OCI-LY7 (cell line): ENCODE measurements around the gene SCN10A. TPM values are rescaled to one million over a fixed set of nuclear protein-coding genes. Genes with fewer than 3 reads are reported as not detected.

Experiments
- BruUV-seq: library from RNA; stranded (reverse); fragments of 400-500 nt; replicated peaks from 2 replicates; lab custom pipeline; 2021; lab: Mats Ljungman, UMichigan
- CTCF ChIA-PET: fragments of 300-600 bp; sonication (Branson Sonifier 250); formaldehyde crosslinking; loops from one replicate; lab custom pipeline; 2022; ENCODE audit warnings: antibody characterized with exemption; ENCODE audit not compliant: unreplicated experiment; lab: Charles Lee
- POLR2A ChIA-PET: fragments of 300-600 bp; sonication (Branson Sonifier 250); formaldehyde crosslinking; loops from one replicate; lab custom pipeline; 2022; ENCODE audit warnings: antibody characterized with exemption; lab: Charles Lee
- DNase-seq: peaks from one replicate; pipeline ENCODE4 v3.0.0-alpha.2; 2015; ENCODE audit warnings: low spot score
- H2AFZ ChIP-seq: fragments of 200-600 bp; sonication (generic), shearing (Covaris generic); 2 replicates; pipeline ENCODE4 v1.6.1; 2014; ENCODE audit warnings: mild to moderate bottlenecking, antibody characterized with exemption, low read length, moderate library complexity
- H3K27ac ChIP-seq: fragments of 200-600 bp; sonication (generic); 2 replicates; pipeline ENCODE4 v1.5.1; 2014; ENCODE audit warnings: mixed run types, low read depth, mild to moderate bottlenecking, moderate library complexity, low read length, inconsistent platforms; ENCODE audit not compliant: poor library complexity, severe bottlenecking
- H3K36me3 ChIP-seq: fragments of 200-600 bp; sonication (generic); 2 replicates; pipeline ENCODE4 v1.6.1; 2014; ENCODE audit warnings: mild to moderate bottlenecking, antibody characterized with exemption, low read length, moderate library complexity, mixed read lengths; ENCODE audit not compliant: insufficient read depth
- H3K4me1 ChIP-seq: fragments of 200-600 bp; sonication (generic); 2 replicates; pipeline ENCODE4 v1.5.1; 2014; ENCODE audit warnings: mild to moderate bottlenecking, low read length; ENCODE audit not compliant: insufficient read depth, poor library complexity, severe bottlenecking
- H3K4me2 ChIP-seq: fragments of 200-600 bp; sonication (generic); 2 replicates; pipeline ENCODE4 v1.6.1; 2014; ENCODE audit warnings: mild to moderate bottlenecking, low read length
- H3K4me3 ChIP-seq: fragments of 200-600 bp; sonication (generic); 2 replicates; pipeline ENCODE4 v1.5.1; 2014; ENCODE audit warnings: mild to moderate bottlenecking, low read depth, low read length; ENCODE audit not compliant: poor library complexity, severe bottlenecking
- H3K79me2 ChIP-seq: fragments of 200-600 bp; sonication (generic); 2 replicates; pipeline ENCODE4 v1.6.1; 2016; ENCODE audit warnings: low read depth, mild to moderate bottlenecking, low read length, moderate library complexity, mixed read lengths; ENCODE audit not compliant: insufficient read depth
- H3K9me2 ChIP-seq: fragments of 200-600 bp; sonication (generic); 2 replicates; pipeline ENCODE4 v1.6.1; 2016; ENCODE audit warnings: mild to moderate bottlenecking, low read length, mixed read lengths; ENCODE audit not compliant: insufficient read depth
- H3K9me3 ChIP-seq: fragments of 200-600 bp; sonication (generic); 2 replicates; pipeline ENCODE4 v1.6.1; 2014; ENCODE audit warnings: mild to moderate bottlenecking, mixed run types, low read length, mixed read lengths
- H4K20me1 ChIP-seq: fragments of 200-600 bp; sonication (generic); 2 replicates; pipeline ENCODE4 v1.6.1; 2014; ENCODE audit warnings: mild to moderate bottlenecking, antibody characterized with exemption, low read length, moderate library complexity, mixed read lengths; ENCODE audit not compliant: insufficient read depth
- EZH2phosphoT487 ChIP-seq: fragments of 200-600 bp; sonication (generic); IDR thresholded peaks from 2 replicates; pipeline ENCODE4 v1.6.1; 2018; ENCODE audit warnings: low read depth, borderline replicate concordance, mild to moderate bottlenecking, mixed run types, antibody characterized with exemption, low read length, moderate library complexity, mixed read lengths
- intact Hi-C: fragments of 100-400 bp; cut with micrococcal nuclease; formaldehyde crosslinking; loops from one replicate; pipeline ENCODE4 v1.10.0; 2022; ENCODE audit not compliant: unreplicated experiment
- total RNA-seq, 2 experiments: library from RNA; depleted of rRNA in 1 of 2; stranded (reverse); fragments of >200 nt in 1 of 2; shearing (Covaris generic) in 1 of 2; gene quantifications; 2 replicates each; pipeline ENCODE4 v1.2.3, GENCODE V29; 2014 to 2022
- TF ChIP-seq, protein P1 (sequence below): fragments of 200-600 bp; sonication (generic); conservative IDR thresholded peaks from 2 replicates; pipeline ENCODE4 v1.5.1; 2014; ENCODE audit warnings: mild to moderate bottlenecking, antibody characterized with exemption, low read length, moderate library complexity, mixed read lengths

The SCN10A gene
- total RNA-seq, 2 experiments from 2014 or later = not detected

DNA sequence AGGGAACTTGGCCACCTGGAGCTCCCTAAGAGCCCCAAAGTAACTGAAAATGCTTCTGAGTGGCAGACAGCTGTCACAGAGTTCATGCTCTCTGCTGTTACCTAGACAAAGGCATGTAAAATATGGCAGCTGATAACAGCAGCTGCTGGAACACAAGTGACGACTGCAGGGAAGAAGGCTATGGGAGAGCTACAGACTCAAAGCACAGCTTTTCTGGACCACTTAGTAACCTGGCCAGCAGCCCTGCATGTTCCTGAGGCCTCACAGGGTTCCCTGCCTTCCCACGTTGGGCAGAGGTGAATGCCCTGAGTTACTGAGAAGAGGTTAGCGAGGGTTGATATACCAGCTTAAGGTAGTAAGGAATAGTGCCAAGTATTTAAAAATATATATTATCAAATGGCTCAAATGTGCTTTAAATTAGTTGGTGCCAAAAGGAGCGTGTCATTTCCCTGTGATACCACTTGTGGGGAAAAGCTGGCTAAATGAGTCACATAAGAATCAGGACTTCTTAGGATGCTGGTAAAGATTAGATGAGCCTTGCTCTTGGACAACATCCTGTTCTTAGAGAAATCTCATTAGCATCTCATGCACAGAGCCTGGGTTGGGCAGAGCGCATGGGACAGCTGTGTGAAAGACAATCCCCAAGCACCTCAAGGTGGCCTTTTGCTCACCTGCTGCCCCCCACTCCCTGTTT lies 90.1 kb downstream of the SCN10A start:
- BruUV-seq = no TSS peak
- no peak for DNase-seq
- H3K79me2 ChIP-seq = no peaks in the 10 kb centered on the region
- H3K9me2 ChIP-seq = no peaks in the 10 kb centered on the region
- no peak overlapping the region for H3K4me2 ChIP-seq
- H4K20me1 ChIP-seq = no peaks in the 10 kb centered on the region
- H3K27ac ChIP-seq = no peak overlapping the region
- no peak overlapping the region for H3K4me3 ChIP-seq
- TF ChIP-seq, protein P1, sequence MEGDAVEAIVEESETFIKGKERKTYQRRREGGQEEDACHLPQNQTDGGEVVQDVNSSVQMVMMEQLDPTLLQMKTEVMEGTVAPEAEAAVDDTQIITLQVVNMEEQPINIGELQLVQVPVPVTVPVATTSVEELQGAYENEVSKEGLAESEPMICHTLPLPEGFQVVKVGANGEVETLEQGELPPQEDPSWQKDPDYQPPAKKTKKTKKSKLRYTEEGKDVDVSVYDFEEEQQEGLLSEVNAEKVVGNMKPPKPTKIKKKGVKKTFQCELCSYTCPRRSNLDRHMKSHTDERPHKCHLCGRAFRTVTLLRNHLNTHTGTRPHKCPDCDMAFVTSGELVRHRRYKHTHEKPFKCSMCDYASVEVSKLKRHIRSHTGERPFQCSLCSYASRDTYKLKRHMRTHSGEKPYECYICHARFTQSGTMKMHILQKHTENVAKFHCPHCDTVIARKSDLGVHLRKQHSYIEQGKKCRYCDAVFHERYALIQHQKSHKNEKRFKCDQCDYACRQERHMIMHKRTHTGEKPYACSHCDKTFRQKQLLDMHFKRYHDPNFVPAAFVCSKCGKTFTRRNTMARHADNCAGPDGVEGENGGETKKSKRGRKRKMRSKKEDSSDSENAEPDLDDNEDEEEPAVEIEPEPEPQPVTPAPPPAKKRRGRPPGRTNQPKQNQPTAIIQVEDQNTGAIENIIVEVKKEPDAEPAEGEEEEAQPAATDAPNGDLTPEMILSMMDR = no peak
- no peak for TF ChIP-seq EZH2phosphoT487
- H3K4me1 ChIP-seq = no peaks in the 10 kb centered on the region
- H2AFZ ChIP-seq = no peak overlapping the region
- H3K9me3 ChIP-seq = no peaks in the 10 kb centered on the region
- no peaks in the 10 kb centered on the region for H3K36me3 ChIP-seq
- POLR2A ChIA-PET = no interaction called here
- CTCF ChIA-PET = no interaction called here
- intact Hi-C loops = no loop called here

DNA sequence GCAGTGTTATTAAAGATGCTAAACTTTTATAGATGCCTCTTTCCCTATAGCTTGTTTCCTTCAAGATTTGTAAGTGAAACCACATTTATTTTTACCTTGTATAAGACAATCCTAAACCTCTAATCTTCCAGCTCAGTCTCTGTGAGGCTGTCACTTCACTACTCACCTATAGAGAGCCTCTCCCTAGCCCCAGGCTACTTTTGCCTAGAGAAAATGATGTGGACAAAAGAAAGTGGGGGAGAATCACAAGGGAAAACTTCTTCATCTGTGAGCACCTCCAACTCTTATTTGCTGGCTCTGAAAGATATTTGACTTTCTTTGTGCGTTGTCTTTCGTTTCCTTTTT lies 91.7 kb downstream of the SCN10A start:
- Histone ChIP-seq H2AFZ (no peak overlapping the region), H3K36me3 (no peaks in the 10 kb centered on the region), H3K4me2 (no peak overlapping the region), H3K4me3 (no peak overlapping the region), H4K20me1 (no peaks in the 10 kb centered on the region), H3K4me1 (no peaks in the 10 kb centered on the region), H3K9me3 (no peaks in the 10 kb centered on the region), H3K27ac (no peak overlapping the region), H3K9me2 (no peaks in the 10 kb centered on the region), H3K79me2 (no peaks in the 10 kb centered on the region)
- no peak for TF ChIP-seq EZH2phosphoT487
- DNase-seq = no peak
- no TSS peak for BruUV-seq
- intact Hi-C loops = no loop called here
- ChIA-PET POLR2A (no interaction called here), CTCF (no interaction called here)

DNA sequence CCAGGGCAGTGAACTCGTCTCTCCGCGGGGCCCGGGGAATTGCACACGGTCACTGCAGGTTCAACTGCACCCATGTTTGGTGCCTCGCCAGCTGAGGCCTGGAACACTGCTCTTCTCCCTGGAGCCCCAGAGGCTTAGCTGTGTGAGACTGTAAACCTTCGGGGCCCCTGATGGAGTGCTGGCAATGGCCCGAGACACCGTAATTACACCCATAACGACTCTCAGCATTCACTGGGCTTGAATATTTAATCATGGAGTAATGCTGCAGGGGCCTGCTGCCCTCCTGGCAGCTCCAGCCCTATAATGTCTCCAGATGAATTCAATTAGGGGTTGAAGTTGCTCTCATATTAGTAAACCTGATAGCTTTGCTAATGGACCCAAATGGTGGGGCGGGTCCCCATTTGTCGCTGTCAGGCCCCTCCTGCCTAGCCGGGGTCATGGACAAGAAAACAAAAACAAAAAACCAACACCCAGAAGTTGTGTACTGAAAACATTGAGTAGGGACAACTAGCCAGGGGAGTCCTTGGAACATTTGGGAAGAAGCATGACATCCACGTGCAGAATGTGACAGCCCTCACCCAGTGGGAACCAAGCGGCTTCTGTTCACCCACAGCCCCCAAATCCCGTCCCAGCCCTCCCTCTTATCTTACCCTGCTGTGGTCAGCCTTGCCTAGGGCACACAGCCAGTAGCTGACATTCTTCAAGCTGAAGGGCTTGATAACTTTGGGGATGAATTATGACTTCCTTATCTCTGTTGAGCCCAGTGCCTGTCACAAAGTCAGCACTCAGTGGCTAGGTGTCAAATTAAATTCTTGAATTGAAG lies 92.2 kb downstream of the SCN10A start:
- Histone ChIP-seq H3K4me3 (no peak overlapping the region), H3K9me2 (no peaks in the 10 kb centered on the region), H2AFZ (no peak overlapping the region), H3K79me2 (no peaks in the 10 kb centered on the region), H4K20me1 (no peaks in the 10 kb centered on the region), H3K36me3 (no peaks in the 10 kb centered on the region), H3K27ac (no peak overlapping the region), H3K9me3 (no peaks in the 10 kb centered on the region), H3K4me2 (no peak overlapping the region), H3K4me1 (no peaks in the 10 kb centered on the region)
- ChIA-PET CTCF (no interaction called here), POLR2A (no interaction called here)
- intact Hi-C loops = no loop called here
- BruUV-seq = no TSS peak
- TF ChIP-seq, protein P1 = no peak
- no peak for TF ChIP-seq EZH2phosphoT487
- no peak for DNase-seq
